ENCODE measurements around the gene SLIRP.

SLIRP gene

DNA sequence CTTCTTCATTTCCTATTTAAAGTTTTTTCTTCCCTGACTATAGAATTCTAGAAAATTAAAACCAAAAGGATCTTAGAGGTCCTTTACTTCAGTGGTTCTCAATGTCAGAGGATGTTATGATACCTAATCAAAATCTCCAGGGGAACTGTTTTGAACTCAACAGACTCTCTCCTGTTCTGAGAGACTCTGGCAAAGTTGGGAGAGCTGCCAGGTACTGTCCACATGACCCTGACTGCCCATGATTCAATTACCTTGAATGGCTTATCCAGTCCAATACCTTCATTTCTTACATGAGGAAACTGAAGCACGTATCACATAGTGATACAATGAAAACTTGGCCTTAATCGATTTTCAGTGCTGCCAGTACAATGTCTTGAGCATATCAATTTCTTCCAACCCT, 16.6 kb upstream of the SLIRP start:
- Histone ChIP-seq H3K27ac (ENCODE audit: low read length) (no peak overlapping the region), H4K20me1 (ENCODE audit: insufficient read depth, low read length) (no peaks in the 10 kb centered on the region), H3K36me3 (replicated peaks; ENCODE audit: insufficient read depth, low read length) (no peaks in the 10 kb centered on the region), H2AFZ (ENCODE audit: low read length) (no peak overlapping the region), H3K4me1 (ENCODE audit: low read length) (no peaks in the 10 kb centered on the region), H3K4me3 (ENCODE audit: low read length) (no peak overlapping the region), H3K9me2 (replicated peaks; ENCODE audit: insufficient read depth, low read length) (no peaks in the 10 kb centered on the region), H3K79me2 (ENCODE audit: low read length) (no peaks in the 10 kb centered on the region), H3F3A (ENCODE audit: insufficient read depth, low read length) (no peaks in the 10 kb centered on the region), H3K4me2 (ENCODE audit: low read depth, low read length) (no peak overlapping the region), H3K9ac (ENCODE audit: low read length) (no peak overlapping the region), H3K9me3 (replicated peaks; ENCODE audit: insufficient read depth, low read length) (no peaks in the 10 kb centered on the region), H3K27me3 (replicated peaks; ENCODE audit: insufficient read depth, low read length) (no peaks in the 10 kb centered on the region)
- TF ChIP-seq EZH2 (optimal IDR thresholded peaks at IDR 0.05; ENCODE audit: low read depth, low read length) = no peak
- TF ChIP-seq EZH2phosphoT487 (IDR thresholded peaks at IDR 0.05; ENCODE audit: low read length) = no peak
- TF ChIP-seq CTCF (IDR thresholded peaks at IDR 0.05; ENCODE audit: low read length) = no peak
- DNase-seq = no peak

GRCh38 chr14:77707355-77707723, 564 bp upstream of the SLIRP start:
- Histone ChIP-seq H3K36me3 (replicated peaks; ENCODE audit: insufficient read depth, low read length) (no peaks in the 10 kb centered on the region), H3K79me2 (ENCODE audit: low read length) (peaks cover 57% of the 10 kb centered on the region), H3K4me3 (ENCODE audit: low read length) (peak overlapping the region; percentile 90), H3K9ac (ENCODE audit: low read length) (peak overlapping the region; percentile 74; the same call in 1 of the 2 replicates), H3K4me1 (ENCODE audit: low read length) (peaks cover 8% of the 10 kb centered on the region; the same call in 1 of the 2 replicates), H3K27ac (ENCODE audit: low read length) (no peak overlapping the region), H3K9me3 (replicated peaks; ENCODE audit: insufficient read depth, low read length) (no peaks in the 10 kb centered on the region), H3F3A (ENCODE audit: insufficient read depth, low read length) (no peaks in the 10 kb centered on the region; the same call in 1 of the 2 replicates), H3K4me2 (ENCODE audit: low read depth, low read length) (peak overlapping the region; percentile 72), H3K27me3 (replicated peaks; ENCODE audit: insufficient read depth, low read length) (no peaks in the 10 kb centered on the region), H3K9me2 (replicated peaks; ENCODE audit: insufficient read depth, low read length) (no peaks in the 10 kb centered on the region), H2AFZ (ENCODE audit: low read length) (peak overlapping the region; percentile 92), H4K20me1 (ENCODE audit: insufficient read depth, low read length) (no peaks in the 10 kb centered on the region)
- DNase-seq = no peak
- 0 out of 2 replicates have a peak, but pooled peaks have one; percentile 8 for TF ChIP-seq CTCF (IDR thresholded peaks at IDR 0.05; ENCODE audit: low read length)
- no peak for TF ChIP-seq EZH2 (optimal IDR thresholded peaks at IDR 0.05; ENCODE audit: low read depth, low read length)

- Histone ChIP-seq H3K9ac (ENCODE audit: low read length) (peak overlapping the region; percentile 74; the same call in 1 of the 2 replicates), H3K27me3 (replicated peaks; ENCODE audit: insufficient read depth, low read length) (no peaks in the 10 kb centered on the region), H3K9me3 (replicated peaks; ENCODE audit: insufficient read depth, low read length) (no peaks in the 10 kb centered on the region), H3K79me2 (ENCODE audit: low read length) (peaks cover 60% of the 10 kb centered on the region), H3K4me1 (ENCODE audit: low read length) (peaks cover 8% of the 10 kb centered on the region; the same call in 1 of the 2 replicates), H3K9me2 (replicated peaks; ENCODE audit: insufficient read depth, low read length) (no peaks in the 10 kb centered on the region), H2AFZ (ENCODE audit: low read length) (no peak overlapping the region), H3K27ac (ENCODE audit: low read length) (no peak overlapping the region), H3F3A (ENCODE audit: insufficient read depth, low read length) (no peaks in the 10 kb centered on the region; the same call in 1 of the 2 replicates), H3K36me3 (replicated peaks; ENCODE audit: insufficient read depth, low read length) (no peaks in the 10 kb centered on the region), H3K4me3 (ENCODE audit: low read length) (peak overlapping the region; percentile 90), H4K20me1 (ENCODE audit: insufficient read depth, low read length) (no peaks in the 10 kb centered on the region), H3K4me2 (ENCODE audit: low read depth, low read length) (peak overlapping the region; percentile 69)
- no peak for TF ChIP-seq EZH2phosphoT487 (IDR thresholded peaks at IDR 0.05; ENCODE audit: low read length)
- no peak for TF ChIP-seq CTCF (IDR thresholded peaks at IDR 0.05; ENCODE audit: low read length)
- TF ChIP-seq EZH2 (optimal IDR thresholded peaks at IDR 0.05; ENCODE audit: low read depth, low read length) = no peak
- DNase-seq = no peak
Measured at GRCh38 chr14:77708749-77709148, 846 bp downstream of the SLIRP start.
